MM.1S (cell line): Measurements from ENCODE around the gene SLC10A2.

Experiments used
- CTCF ChIP-seq: fragments of 300-600 bp; sonication (generic); IDR thresholded peaks from 2 replicates; pipeline ENCODE4 v1.5.1; 2016; ENCODE audit warnings: antibody characterized with exemption, low read length, mixed read lengths
- EZH2 ChIP-seq: fragments of 300-600 bp; sonication (generic); optimal IDR thresholded peaks from 2 replicates; pipeline ENCODE3; 2017; ENCODE audit warnings: low read depth, mild to moderate bottlenecking, antibody characterized with exemption, low read length, mixed read lengths
- EZH2phosphoT487 ChIP-seq: fragments of 300-600 bp; sonication (generic); IDR thresholded peaks from 2 replicates; pipeline ENCODE4 v1.6.1; 2018; ENCODE audit warnings: antibody characterized with exemption, low read length

- no peak for TF ChIP-seq CTCF
- TF ChIP-seq EZH2phosphoT487, result no peak
- no peak for TF ChIP-seq EZH2
Measured at GRCh38 chr13:103081435-103081834, 15.2 kb upstream of the SLC10A2 start.
